ENCODE results near the gene CTDSPL.

The CTDSPL gene

GRCh38 chr3:38022301-38022700, 160.6 kb downstream of the CTDSPL start:
- no peak overlapping the region for H3K9ac ChIP-seq (ENCODE audit: low read depth, low read length, poor library complexity)
- no peak overlapping the region for H2BK12ac ChIP-seq (ENCODE audit: low read length)
- H4K8ac ChIP-seq (ENCODE audit: low read depth, low read length): no peak overlapping the region
- H3K14ac ChIP-seq (ENCODE audit: low read length): no peak overlapping the region
- no peak overlapping the region for H2AFZ ChIP-seq (ENCODE audit: low read length)
- H2BK5ac ChIP-seq (ENCODE audit: low read length): no peak overlapping the region
- H3K4ac ChIP-seq (ENCODE audit: low read length): no peak overlapping the region
- H4K91ac ChIP-seq (ENCODE audit: low read depth, low read length, poor library complexity): no peak overlapping the region
- H3K9me3 ChIP-seq (replicated peaks in 1 of 2; ENCODE audit: control insufficient read depth in 2 of 2, insufficient read depth in 1 of 2, low read depth in 1 of 2, low read length in 2 of 2): no peaks in the 10 kb centered on the region
- H2AK5ac ChIP-seq (ENCODE audit: low read depth, low read length): no peak overlapping the region
- H3K27me3 ChIP-seq (ENCODE audit: control insufficient read depth in 3 of 3, insufficient read depth in 3 of 3, low read depth in 1 of 3, low read length in 3 of 3): no peaks in the 10 kb centered on the region
- peaks cover 17 to 99% of the 10 kb centered on the region in 2 donors for H3K36me3 ChIP-seq (replicated peaks in 1 of 2; ENCODE audit: control insufficient read depth in 2 of 2, insufficient read depth in 2 of 2, low read length in 2 of 2)
- no peak overlapping the region for H3K23ac ChIP-seq (ENCODE audit: low read depth, low read length, poor library complexity)
- DNase-seq (ENCODE audit: low spot score): no peak
- no peak overlapping the region for H2BK15ac ChIP-seq (ENCODE audit: low read length)
- no peak overlapping the region for H3K18ac ChIP-seq (ENCODE audit: low read length)
- H3K79me1 ChIP-seq (ENCODE audit: low read depth, low read length): peaks cover 8% of the 10 kb centered on the region
- no peak overlapping the region for H3K27ac ChIP-seq (replicated peaks; ENCODE audit: low read length)
- H3K4me2 ChIP-seq (ENCODE audit: insufficient read depth, low read length, poor library complexity, severe bottlenecking): no peak overlapping the region
- H3K4me3 ChIP-seq (ENCODE audit: low read length in 2 of 2): no peak overlapping the region
- peaks cover 4 to 13% of the 10 kb centered on the region in 2 donors for H3K4me1 ChIP-seq (ENCODE audit: control insufficient read depth in 2 of 2, insufficient read depth in 1 of 2, low read depth in 1 of 2, low read length in 2 of 2)
- no peak overlapping the region for H2BK120ac ChIP-seq (ENCODE audit: low read depth, low read length)
- no CpG with 5 or more reads among the region's 3 CpGs for WGBS, 2 donors (ENCODE audit: extremely low coverage in 2 of 2, insufficient read length in 2 of 2, insufficient replicate concordance in 1 of 2)

- H3K4me3 ChIP-seq (ENCODE audit: low read length in 2 of 2): no peak overlapping the region
- DNase-seq (ENCODE audit: low spot score): no peak
Measured at GRCh38 chr3:38022896-38023709, 161.4 kb downstream of the CTDSPL start.

GRCh38 chr3:38026856-38027255, 165.2 kb downstream of the CTDSPL start:
- H2BK120ac ChIP-seq (ENCODE audit: low read depth, low read length): no peak overlapping the region
- H2BK5ac ChIP-seq (ENCODE audit: low read length): no peak overlapping the region
- H3K79me1 ChIP-seq (ENCODE audit: low read depth, low read length): peaks cover 8% of the 10 kb centered on the region
- no peak overlapping the region for H3K4me2 ChIP-seq (ENCODE audit: insufficient read depth, low read length, poor library complexity, severe bottlenecking)
- no peak for DNase-seq (ENCODE audit: low spot score)
- H3K27ac ChIP-seq (replicated peaks; ENCODE audit: low read length): no peak overlapping the region
- peaks cover 0 to 16% (median 9%) of the 10 kb centered on the region in 3 experiments for H3K27me3 ChIP-seq (ENCODE audit: control insufficient read depth in 3 of 3, insufficient read depth in 3 of 3, low read depth in 1 of 3, low read length in 3 of 3)
- no peak overlapping the region for H4K8ac ChIP-seq (ENCODE audit: low read depth, low read length)
- H2BK15ac ChIP-seq (ENCODE audit: low read length): no peak overlapping the region
- no peak overlapping the region for H4K91ac ChIP-seq (ENCODE audit: low read depth, low read length, poor library complexity)
- no peak overlapping the region for H3K4ac ChIP-seq (ENCODE audit: low read length)
- no peak overlapping the region for H3K9ac ChIP-seq (ENCODE audit: low read depth, low read length, poor library complexity)
- no peaks in the 10 kb centered on the region for H3K9me3 ChIP-seq (replicated peaks in 1 of 2; ENCODE audit: control insufficient read depth in 2 of 2, insufficient read depth in 1 of 2, low read depth in 1 of 2, low read length in 2 of 2)
- H3K18ac ChIP-seq (ENCODE audit: low read length): no peak overlapping the region
- H3K23ac ChIP-seq (ENCODE audit: low read depth, low read length, poor library complexity): no peak overlapping the region
- peaks cover 19 to 20% of the 10 kb centered on the region in 2 donors for H3K4me1 ChIP-seq (ENCODE audit: control insufficient read depth in 2 of 2, insufficient read depth in 1 of 2, low read depth in 1 of 2, low read length in 2 of 2)
- no peak overlapping the region for H3K4me3 ChIP-seq (ENCODE audit: low read length in 2 of 2)
- H3K14ac ChIP-seq (ENCODE audit: low read length): no peak overlapping the region
- H2AFZ ChIP-seq (ENCODE audit: low read length): no peak overlapping the region
- peaks cover 3 to 62% of the 10 kb centered on the region in 2 donors for H3K36me3 ChIP-seq (replicated peaks in 1 of 2; ENCODE audit: control insufficient read depth in 2 of 2, insufficient read depth in 2 of 2, low read length in 2 of 2)
- no CpG with 5 or more reads among the region's 4 CpGs for WGBS, 2 donors (ENCODE audit: extremely low coverage in 2 of 2, insufficient read length in 2 of 2, insufficient replicate concordance in 1 of 2)
- no peak overlapping the region for H2BK12ac ChIP-seq (ENCODE audit: low read length)
- no peak overlapping the region for H2AK5ac ChIP-seq (ENCODE audit: low read depth, low read length)

More at GRCh38 chr3:38022896-38023709, 161.4 kb downstream of the CTDSPL start:
- Histone ChIP-seq H2BK120ac (ENCODE audit: low read depth, low read length) (no peak overlapping the region), H3K4me2 (ENCODE audit: insufficient read depth, low read length, poor library complexity, severe bottlenecking) (no peak overlapping the region), H3K18ac (ENCODE audit: low read length) (no peak overlapping the region), H2BK15ac (ENCODE audit: low read length) (no peak overlapping the region), H4K8ac (ENCODE audit: low read depth, low read length) (no peak overlapping the region), H2BK12ac (ENCODE audit: low read length) (no peak overlapping the region), H3K27me3 (ENCODE audit: control insufficient read depth in 3 of 3, insufficient read depth in 3 of 3, low read depth in 1 of 3, low read length in 3 of 3) (peaks cover 0 to 6% (median 0%) of the 10 kb centered on the region in 3 experiments), H3K9ac (ENCODE audit: low read depth, low read length, poor library complexity) (no peak overlapping the region), H2AFZ (ENCODE audit: low read length) (no peak overlapping the region), H3K14ac (ENCODE audit: low read length) (no peak overlapping the region), H2BK5ac (ENCODE audit: low read length) (no peak overlapping the region), H3K4me1 (ENCODE audit: control insufficient read depth in 2 of 2, insufficient read depth in 1 of 2, low read depth in 1 of 2, low read length in 2 of 2) (peaks cover 8 to 17% of the 10 kb centered on the region in 2 donors), H3K23ac (ENCODE audit: low read depth, low read length, poor library complexity) (no peak overlapping the region), H3K36me3 (replicated peaks in 1 of 2; ENCODE audit: control insufficient read depth in 2 of 2, insufficient read depth in 2 of 2, low read length in 2 of 2) (peaks cover 14 to 99% of the 10 kb centered on the region in 2 donors), H3K9me3 (replicated peaks in 1 of 2; ENCODE audit: control insufficient read depth in 2 of 2, insufficient read depth in 1 of 2, low read depth in 1 of 2, low read length in 2 of 2) (no peaks in the 10 kb centered on the region), H3K4ac (ENCODE audit: low read length) (no peak overlapping the region), H4K91ac (ENCODE audit: low read depth, low read length, poor library complexity) (no peak overlapping the region), H3K79me1 (ENCODE audit: low read depth, low read length) (peaks cover 9% of the 10 kb centered on the region), H2AK5ac (ENCODE audit: low read depth, low read length) (no peak overlapping the region), H3K27ac (replicated peaks; ENCODE audit: low read length) (no peak overlapping the region)
- WGBS, 2 donors (ENCODE audit: extremely low coverage in 2 of 2, insufficient read length in 2 of 2, insufficient replicate concordance in 1 of 2): no CpG with 5 or more reads among the region's 6 CpGs

Measured in neuronal stem cell (in vitro differentiated cells).